G401.6 (cell line): ENCODE results near the gene VWC2.
"Not testable (repeated sequence)": the region's sequence is repeated elsewhere in the genome, so short reads cannot be mapped to it uniquely, and the experiment has no call there.

Experiments used
- FAIRE-seq: peaks from 2 replicates; lab custom pipeline; 2012; peaks lifted over from hg19 to GRCh38; lab: Jason Lieb, UNC

The VWC2 gene

DNA sequence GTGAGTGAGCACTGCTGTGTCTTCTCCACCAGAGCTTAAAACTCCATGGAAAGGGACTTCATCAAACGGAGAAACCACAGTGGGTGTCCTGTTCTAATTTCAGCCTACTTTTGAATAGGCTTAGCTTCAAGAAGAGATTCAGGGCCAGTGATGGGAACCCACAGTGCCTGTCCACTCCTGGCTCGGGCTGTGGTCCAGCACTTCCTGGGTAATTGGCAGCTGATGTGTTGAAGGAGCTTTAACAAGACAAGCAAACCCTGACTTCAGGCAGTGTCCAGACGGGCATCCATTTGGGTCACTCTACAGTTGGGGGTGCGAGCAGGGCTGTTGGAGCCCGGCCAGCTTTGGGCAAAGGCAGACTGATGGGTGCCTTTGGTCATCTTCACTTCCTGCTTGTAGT lies 14.5 kb downstream of the VWC2 start:
- FAIRE-seq = no peak

DNA sequence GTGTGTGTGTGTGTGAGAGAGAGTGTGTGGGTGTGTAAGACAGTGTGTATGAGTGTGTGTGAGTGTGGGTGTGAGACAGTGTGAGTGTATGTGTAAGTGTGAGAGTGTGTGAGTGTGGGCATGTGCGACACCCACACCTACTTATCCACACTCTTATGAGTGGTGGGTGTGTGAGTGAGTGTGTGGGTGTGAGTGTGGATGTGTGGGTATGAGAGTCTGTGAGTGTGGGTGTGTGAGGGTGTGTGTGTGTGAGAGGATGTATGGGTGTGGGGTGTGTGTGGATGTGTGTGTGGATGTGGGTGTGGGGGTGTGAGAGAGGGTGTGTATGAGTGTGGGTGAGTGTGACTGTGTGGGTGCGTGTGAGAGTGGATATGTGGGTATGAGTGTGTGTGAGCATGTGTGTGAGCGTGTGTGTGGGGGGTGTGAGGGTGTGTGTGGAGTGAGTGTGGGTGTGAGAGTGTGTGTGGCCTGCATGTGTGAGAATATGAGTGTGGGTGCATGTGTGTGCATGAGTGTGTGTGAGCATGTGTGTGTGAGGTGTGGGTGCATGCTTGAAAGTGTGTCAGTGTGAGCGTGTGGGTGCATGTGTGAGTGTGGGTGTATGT lies 15.1 kb downstream of the VWC2 start:
- FAIRE-seq = no peak

DNA sequence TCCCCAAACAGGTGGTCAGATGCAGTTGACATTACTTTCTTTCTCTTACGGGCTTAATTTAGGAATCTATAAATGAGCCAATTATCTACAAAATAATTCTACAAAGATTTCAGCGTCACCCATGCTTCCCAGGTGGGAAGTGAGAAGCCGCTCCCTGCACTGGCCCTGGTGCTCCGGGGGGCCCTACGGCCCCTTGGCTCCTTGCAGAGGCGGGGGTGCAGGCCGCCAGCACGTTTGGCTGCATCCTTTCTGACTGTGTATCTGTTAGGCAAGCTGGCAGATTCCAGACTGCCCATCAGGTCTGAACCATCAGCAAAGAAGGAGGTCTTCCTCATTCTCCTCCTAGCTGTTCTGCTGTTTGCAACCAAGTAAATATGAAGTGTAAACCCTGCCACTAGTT lies 16.3 kb downstream of the VWC2 start:
- FAIRE-seq = no peak

DNA sequence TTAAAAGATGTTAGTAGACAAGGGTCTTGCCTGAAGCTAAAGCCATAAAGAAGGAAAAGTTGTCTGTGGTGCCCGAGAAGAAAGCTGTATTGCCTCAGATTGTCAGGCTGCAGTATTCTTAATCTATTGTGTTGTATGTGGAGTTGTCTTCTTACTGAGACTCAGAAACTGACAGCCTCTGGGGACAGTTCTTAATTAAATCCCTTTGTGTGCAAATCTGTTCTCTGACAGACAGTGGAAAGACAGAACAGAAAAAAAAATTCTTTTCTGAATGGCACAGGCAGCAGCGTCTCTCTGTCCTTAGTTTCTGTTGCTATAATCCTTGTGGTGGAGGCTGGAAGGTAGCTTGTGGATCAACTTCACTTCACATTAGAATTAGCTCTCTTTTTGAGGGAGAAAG lies 16.8 kb downstream of the VWC2 start:
- no peak for FAIRE-seq

DNA sequence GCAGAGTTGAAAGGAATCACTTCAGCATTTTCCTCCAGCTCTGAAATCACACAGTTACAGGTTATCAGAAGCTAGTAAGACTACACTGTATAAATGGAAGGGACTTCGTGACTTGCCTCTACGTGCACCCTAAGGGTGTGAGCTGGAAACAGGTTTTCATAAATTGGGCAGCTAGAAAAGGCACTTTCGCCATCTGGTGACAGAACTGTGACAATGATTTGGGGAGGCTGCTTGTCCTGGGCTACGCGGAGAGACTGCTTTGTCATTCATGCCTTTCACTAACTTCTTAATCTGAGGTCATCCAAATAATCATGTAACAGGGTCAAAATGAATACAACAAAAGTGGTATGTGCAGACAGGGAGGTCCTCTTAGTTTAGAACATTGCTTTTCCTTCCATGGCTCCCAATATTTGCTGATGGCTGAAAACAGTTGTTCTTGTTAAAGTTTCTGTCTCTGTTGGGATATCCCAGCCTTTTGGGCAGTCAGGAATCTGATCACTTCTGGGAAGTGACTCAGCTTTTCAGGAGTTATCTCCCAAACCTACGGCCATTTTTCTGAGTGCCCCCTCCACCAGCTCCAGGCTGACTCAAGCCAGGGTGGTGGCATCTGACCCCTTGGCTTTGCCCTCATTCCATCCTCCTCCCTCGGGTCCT lies 17.8 kb downstream of the VWC2 start:
- no peak for FAIRE-seq

DNA sequence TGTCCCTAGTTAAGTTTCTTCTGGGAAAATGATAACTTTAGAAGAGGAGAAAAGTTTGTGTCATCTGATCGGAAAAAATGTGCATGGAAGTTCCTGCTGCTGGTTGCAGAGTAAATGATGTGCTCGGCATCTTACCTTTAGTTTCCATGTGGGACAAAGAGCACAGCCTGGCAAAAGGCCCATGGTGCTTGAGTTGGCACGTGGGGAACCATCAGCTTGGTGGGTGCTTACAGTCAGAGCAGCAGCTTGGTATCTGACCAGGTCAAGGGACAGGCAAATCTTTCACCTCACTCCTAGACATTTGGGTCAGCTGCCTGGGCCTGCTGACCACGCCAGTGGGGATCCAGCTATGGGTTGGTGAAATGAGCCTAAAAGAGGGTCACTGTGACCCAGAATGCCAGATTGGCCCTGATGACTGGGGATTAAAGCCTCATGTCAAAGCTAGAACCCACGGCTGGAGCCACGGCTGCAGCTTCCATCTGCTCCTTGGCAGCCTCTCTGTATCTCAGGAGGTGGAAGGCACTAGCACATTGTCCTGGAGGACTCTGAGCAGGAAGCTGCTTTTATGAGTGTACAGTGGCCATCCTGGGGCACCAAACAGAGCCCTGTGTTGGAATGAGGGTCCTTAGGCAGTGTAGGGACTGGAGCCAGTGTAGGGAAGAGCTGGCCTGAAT lies 24.7 kb downstream of the VWC2 start:
- no peak for FAIRE-seq

DNA sequence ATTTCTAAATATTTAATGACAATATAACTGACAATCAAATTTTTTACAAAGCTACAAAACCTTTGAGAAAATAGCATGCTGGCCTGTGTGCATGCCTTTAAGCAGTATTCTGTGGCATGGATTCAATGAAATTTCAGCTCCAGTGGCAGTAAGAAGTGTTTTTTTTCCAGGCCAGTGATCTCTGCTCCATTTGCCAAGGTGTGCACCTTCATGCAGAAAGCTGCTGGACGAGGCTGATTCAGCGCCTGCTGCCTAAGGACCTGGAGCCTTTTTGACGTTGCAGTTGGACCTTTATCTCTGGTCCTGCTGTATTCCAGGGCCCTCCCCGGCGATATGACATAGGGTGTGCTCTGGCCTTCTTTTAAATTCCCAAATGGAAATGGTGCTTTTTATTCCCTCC lies 26.6 kb downstream of the VWC2 start:
- no peak for FAIRE-seq

DNA sequence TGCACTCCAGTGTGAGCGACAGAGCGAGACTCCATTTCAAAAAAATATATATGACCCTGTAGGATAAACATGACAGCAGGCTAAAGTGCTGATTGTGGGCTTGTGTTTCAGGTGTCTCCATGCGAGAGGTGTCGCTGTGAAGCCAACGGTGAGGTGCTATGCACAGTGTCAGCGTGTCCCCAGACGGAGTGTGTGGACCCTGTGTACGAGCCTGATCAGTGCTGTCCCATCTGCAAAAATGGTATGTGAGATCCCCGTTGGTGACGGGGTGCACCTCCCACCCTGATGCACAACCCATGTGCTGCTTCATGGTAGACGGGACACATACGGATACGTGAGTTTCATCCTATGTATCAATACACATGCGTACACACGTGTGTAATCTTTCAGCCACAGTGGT lies 29.2 kb downstream of the VWC2 start:
- no peak for FAIRE-seq

DNA sequence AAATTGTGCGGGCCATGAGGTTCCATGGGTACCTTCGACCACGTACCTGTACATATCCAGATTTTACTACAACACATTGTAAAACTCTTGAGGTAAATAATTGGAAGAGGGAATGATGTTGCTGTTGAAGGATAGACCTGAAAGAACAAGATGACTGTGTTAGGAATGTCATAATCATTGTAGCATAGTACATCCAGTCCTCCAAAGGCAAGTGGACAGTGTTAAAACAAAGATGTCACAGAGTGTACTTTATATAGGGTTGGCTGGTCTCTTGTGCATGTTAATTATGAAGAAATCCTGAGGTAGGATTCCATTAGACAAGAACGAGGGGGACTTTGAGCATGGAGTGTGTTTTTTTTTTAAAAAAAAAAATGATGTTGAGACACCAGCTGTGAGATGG lies 30.4 kb downstream of the VWC2 start:
- no peak for FAIRE-seq

DNA sequence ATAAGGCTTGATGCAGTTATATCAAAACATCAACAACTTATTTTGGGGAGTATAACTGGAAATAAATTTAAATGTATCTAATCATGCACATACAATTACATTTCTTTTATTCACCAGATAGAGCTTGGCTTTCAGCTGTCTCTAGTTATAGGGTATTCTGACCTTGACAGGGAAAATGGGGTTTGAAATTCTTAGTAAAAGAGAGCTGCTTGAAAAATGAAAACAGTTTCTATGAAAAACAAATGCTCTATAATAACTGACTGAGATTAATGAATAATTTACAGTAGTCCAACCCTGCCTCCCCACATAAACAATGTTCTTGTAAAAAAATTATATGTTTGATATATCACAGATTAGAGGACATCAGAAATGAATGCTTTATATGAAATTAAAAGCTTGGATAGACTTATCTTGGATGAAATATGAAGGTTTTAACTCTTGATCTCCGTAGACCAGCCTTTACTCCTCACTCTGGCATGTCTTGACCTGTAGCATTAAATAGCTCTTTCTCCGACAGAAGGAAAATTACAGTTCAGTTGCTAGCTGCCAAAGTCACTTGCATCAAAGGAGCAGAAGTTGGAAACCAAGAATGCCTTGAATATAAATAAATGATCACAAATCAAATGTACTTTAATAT lies 32.1 kb downstream of the VWC2 start:
- no peak for FAIRE-seq

DNA sequence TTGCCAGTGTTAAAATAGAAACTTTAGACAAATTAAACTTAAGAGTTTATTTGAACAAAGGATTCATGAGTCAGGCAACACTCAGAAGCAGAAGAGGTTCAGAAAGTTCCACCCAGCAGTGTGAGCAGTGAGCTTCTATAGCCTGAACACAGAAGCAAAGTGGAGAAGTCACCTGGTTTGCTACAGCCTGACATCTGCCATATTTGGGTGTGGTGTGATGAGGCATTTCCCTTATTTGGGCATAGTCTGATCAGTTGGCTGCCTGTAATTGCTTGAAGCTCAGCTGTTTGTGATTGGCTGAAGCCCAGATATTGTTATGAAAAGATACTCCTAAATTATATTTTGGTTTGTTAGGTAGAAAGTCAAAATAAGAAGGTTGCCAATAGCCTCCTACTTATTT lies 39.1 kb downstream of the VWC2 start:
- no peak for FAIRE-seq

DNA sequence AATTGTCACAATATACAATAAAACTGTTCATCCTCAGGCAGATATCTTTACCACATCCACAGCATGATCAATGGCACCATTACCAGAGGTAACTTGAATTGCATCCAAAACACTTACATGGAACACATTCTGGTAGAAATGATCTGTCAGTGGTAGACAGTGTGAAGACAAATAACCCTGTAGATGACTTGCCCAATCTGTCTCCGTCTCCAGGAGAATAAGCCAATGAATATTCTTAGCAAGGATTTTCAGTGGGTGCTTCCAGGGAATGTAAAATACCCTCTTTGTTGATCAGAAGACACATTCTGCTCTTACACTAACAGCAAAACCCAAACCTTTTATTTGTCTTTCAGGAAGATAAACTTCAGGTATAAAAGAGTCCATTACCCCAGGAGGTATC lies 43.8 kb downstream of the VWC2 start:
- no peak for FAIRE-seq

DNA sequence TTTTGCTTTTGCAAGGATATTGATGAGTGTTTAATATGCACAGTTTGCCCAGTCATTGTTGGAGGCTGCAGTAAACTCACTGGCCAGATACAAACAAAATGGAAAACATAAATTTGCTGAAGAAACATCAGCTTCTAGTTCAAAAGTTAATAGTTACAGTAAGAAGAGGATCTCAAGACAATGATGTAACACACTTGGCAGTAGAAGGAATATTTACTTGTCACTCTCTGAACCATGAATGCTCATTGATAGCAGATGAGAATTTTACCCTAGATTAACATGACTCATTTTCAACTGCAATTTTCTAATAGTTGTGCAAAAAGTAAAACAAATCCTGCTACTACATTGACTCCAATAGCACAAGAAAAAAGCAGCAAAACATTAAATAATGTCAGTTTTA lies 47.7 kb downstream of the VWC2 start:
- FAIRE-seq = no peak

DNA sequence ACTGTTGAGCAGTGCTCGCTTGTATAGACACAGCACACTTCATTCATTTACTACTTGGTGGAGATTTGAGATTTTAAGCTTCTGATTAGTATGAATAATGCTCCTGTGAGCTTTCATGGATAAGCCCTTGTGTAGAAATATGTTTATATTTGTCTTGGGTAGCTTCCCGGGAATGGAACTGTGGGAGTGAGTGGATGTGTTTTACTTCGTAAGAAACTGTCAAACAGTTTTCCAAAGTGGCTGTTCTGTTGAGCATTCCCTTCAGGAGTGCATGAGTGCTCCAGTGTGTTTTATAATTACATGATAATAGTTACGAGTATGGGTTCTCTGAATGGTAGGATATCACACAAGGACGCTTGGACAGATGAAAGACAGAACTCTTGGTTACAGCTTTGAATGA lies 49.4 kb downstream of the VWC2 start:
- no peak for FAIRE-seq

DNA sequence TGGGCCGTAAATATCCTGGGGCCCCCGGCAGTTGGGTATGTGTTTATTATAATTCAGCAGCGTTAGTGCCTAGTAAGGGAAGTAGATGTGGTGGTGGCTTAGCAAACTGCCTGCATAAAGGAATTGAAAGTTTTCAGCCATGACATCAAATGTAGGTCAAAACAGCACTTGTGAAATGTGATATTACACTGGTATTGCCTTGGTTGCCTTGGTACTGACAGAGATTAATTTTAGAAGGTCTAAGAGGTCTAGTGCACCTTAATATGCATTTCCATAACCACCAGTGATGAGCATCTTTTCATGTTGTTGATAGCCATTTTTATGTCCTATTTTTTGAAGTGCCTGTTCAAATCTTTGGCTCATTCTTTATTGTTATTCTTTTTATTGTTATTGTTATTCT lies 50.1 kb downstream of the VWC2 start:
- FAIRE-seq = no peak

DNA sequence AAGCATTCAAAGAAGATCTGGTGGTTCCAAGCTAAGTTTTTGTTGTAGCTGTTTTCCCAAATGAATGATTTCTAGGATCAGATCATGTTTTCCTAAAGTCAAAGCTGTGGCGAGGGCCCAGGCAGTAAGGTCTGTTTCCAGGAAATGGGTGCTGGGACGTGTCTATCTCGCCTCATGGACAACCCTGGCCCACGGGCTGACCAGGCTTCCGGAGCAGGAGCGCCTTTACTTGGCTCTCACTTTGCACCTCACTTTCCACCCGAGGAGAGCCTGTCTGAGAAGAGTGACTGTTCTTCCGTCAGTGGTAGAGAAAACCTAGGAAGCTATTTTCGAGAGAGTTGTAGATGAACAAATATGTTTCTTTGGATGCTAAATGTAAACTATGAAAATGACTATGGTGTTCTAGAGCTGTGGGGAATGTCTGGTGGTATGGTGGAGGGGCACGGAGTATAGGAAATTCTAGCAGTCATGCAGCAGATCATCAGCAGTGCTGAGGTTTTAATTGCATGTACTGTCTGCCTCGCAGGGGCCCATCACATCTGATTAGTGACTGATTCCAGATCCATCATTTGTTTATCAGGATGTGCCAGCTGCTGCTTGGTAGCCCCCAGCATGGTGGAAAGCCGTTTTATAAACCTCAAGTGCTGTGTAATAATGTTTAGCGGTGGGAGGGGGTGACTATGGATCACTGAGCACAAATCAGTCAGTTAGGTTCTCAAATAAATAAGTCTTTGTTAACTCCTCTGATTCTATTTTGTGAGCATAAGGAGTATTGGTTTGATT lies 66.6 kb downstream of the VWC2 start:
- FAIRE-seq = no peak

DNA sequence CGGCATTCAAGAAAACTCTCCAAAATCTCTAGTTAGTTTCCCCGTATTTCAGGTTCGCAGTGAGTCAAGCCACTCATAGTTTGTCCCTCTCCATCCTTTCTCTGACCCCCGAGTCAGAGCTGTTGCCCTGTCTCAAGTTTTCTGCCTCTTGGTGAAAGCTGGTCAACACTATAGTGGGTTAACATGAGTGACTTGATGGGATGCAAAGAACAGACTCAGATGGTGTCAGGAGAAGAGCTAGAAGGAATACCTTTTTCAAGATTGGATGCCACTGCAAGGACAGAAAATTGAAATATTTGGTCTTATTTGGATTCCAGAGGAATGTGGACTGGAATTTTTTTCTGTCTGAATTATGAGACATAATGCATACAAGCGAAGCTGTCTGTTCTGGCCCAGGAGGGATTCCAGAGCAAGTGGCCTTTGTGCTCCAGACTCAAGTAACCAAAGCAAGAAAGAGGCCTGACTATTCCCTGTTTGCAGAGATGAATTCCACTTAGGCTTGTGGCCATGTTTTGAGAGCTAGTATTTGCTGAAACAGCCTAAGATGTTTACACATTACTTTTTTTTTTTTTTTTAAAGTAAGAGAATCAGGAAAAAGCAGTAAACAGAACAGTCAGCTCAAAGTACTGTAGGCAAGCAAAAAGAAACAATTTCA lies 67.4 kb downstream of the VWC2 start:
- FAIRE-seq = no peak

DNA sequence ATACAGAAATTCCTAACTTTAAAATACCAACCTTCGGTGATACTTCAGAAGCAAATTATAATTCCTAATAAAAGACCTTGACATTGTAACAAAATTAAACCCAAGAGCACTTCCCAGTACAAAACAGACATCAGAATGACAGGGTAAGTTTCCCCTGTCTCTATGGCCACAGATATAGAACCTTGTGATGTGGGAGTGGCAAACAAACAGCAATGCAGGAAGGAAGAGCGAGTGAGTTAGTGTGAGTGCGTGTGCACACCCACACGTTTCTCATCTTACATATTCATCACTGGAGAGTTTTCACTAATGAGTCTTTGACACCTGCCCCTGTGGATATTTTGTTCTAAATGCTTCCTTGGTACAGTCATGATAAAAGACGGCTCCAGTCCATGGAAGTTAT lies 72.2 kb downstream of the VWC2 start:
- no peak for FAIRE-seq

DNA sequence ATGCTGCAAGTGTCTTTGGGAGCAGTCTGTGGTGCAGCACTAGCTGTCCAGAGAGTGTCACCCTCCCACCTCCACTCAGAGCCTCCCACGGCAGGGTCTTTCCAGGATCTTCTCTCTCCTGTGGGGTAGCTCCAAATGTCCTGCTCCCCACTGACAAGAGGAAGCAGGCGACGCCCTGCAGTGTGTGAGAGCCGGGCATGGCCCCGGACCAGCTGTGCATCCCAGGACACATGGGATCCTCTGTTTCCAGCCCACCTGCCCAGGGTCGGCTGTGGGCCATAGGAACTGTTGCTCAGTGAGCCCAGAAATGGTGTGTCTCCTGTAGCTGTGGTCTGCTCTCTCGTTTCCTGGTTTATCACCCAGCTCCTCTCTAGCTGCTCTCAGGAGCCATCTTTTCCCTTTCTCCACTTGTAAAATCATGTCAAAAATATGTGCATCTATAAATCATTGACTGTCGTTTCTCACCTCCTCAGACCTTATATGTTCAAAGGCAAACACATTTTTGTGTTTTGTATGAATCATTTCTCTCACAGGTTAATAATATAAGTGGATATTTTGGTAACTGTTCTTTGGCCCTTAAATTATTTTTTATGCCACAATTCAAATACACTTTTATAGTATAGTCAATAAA lies 74.9 kb downstream of the VWC2 start:
- FAIRE-seq = no peak

DNA sequence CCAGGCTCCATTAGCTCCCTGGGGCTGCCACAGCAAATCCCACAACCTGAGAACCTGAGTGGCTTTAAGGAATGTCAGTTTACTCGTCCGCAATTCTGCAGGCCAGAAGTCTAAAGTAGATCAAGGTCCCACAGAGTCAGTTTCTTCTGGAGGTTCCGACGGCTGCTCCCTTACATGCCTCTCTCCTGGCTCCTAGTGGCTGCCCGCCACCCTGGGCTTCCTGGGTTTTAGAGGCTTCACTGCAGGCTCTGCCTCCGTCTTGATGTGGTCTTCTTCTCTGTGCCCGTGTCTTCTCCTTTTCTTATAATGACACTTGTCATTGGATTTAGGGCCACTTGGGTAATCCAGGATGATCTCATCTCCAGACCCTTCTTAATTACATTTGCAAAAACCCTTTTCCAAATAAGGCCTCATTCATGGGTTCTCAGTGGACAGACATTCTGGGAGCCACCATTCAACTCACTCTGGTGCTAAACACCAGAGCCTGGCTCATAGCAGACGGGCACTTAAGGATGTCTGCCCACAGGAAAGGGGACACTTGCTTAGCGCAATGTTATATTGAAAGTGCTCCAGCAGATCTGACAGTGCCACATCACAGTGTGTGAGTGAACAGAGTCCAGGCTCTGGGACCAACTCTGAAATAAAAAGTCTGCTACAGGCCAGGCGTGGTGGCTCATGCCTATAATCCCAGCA lies 77.6 kb downstream of the VWC2 start:
- no peak for FAIRE-seq

DNA sequence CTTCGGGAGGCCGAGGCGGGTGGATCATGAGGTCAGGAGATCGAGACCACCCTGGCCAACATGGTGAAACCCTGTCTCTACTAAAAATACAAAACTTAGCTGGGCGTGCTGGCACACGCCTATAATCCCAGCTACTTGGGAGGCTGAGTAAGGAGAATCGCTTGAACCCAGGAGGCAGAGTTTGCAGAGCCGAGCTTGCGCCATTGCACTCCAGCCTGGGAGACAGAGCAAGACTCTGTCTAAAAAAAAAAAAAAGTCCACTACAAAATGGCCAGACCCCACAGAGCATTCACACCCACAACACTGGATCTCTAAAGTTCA lies 78.1 kb downstream of the VWC2 start:
- not testable (repeated sequence) for FAIRE-seq
